Measurements from ENCODE around the gene BMI1.

The BMI1 gene

GRCh38 chr10:22319980-22320558 is 830 bp upstream of the BMI1 start:
- peak; percentile 24 for DNase-seq (ENCODE audit: low read depth)

GRCh38 chr10:22321156-22321923 is 441 bp downstream of the BMI1 start:
- DNase-seq (ENCODE audit: low read depth), result peak; percentile 67

DNA sequence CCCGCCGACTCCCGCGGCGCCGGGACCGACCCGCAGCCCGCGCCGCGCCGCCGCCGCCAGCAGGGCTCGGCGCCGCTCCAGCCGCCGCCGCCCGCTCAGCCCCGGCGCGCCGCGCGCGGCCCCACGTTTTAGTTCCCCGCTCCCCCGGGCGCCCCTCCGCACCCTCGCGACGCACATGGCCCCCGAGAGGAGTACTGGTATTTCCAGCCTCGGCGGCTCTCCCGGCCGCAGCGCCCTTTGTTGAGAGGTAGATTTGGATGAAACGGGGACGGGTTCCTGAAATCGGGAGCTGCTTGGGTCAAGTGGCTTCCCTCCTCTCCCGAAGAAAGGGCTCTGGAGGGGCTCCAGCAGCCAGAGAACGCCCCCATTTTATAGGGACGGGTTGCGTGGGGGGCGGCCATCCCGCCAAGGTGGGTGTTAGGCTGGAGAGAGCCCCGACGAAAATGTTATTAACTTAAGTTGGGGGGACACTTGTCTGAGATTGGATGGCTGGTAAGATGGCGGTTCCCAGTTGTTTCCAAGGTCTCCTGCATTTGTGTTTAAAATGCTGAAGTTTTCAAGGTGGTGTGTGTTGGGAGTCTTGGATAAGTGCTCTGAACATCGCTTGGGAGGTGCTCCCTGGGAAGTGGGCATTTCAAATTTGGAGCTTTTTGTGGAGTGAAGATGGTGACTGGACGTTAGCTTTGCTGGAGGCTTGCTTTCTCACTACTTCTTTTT is 1.2 kb downstream of the BMI1 start:
- no peak for DNase-seq (ENCODE audit: low read depth)

GRCh38 chr10:22322641-22323160 is 1.8 kb downstream of the BMI1 start:
- no peak for DNase-seq (ENCODE audit: low read depth)

GRCh38 chr10:22323538-22324305 is 2.8 kb downstream of the BMI1 start:
- DNase-seq (ENCODE audit: low read depth), result no peak

- no peak for DNase-seq (ENCODE audit: low read depth)
Observed at GRCh38 chr10:22324413-22324812, 3.5 kb downstream of the BMI1 start.

DNA sequence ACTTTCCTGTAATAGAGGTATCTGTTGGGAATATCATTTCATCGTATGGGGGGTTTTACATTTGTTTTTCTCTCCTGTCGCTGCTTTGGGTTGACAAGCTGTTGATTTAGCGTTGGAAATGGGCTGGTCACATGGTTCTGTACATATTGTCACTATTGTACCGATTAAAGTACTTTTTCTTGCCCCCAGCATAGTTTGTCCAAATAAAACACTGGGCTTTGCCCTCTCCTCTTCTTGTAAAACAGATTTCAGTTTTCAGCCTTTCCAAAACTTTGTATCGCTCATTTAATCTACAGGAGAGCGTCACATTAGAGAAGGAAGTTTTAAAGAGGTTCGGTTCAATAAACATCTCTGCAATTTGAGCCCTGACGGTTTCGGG is 4.0 kb downstream of the BMI1 start:
- DNase-seq (ENCODE audit: low read depth), result no peak

- DNase-seq (ENCODE audit: low read depth), result peak; percentile 53
Observed at GRCh38 chr10:22325272-22326144, 4.6 kb downstream of the BMI1 start.

- no peak for DNase-seq (ENCODE audit: low read depth)
Observed at GRCh38 chr10:22326145-22326702, 5.3 kb downstream of the BMI1 start.

- DNase-seq (ENCODE audit: low read depth), result no peak
Observed at GRCh38 chr10:22329150-22329549, 8.3 kb downstream of the BMI1 start.

GRCh38 chr10:22332116-22332692 is 11.3 kb downstream of the BMI1 start:
- DNase-seq (ENCODE audit: low read depth), result no peak

DNA sequence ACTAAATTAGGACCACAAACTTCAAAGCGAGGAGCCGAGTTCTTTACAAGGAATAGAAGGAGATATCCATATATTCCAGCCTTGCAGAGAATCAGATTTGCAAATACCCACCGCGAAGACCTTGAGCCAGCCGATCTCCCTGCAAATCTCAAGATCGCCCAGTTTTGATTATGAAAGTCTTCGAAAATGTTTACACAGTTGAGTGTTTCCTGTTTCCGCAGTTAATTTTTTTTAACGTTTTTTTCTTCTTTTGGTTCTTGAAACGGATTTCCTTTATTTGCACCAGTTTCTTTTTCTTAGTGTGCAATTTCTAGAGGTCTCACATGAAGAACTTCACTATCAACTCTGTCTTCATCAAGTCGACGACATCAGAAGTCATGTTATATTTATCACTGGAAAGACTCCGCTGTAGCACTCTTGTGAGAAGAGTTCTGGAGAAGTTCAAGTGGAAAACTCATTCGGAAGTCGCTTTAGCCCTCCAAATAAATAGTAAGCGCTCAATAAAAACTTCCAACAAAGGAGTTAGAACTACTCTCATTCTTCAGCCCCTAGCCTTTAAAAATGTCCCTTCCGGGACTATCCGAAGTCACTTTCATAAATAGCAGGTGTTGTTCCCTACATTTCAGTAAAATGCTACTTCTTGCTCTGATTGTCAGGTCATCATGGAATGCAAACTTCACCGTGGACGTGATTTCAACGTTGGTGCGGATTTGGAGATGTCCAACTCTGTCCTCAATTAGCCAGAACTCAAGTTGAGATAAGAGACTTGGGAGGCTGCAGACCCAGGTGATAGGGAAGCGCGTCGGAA is 12.5 kb downstream of the BMI1 start:
- DNase-seq (ENCODE audit: low read depth), result no peak

DNA sequence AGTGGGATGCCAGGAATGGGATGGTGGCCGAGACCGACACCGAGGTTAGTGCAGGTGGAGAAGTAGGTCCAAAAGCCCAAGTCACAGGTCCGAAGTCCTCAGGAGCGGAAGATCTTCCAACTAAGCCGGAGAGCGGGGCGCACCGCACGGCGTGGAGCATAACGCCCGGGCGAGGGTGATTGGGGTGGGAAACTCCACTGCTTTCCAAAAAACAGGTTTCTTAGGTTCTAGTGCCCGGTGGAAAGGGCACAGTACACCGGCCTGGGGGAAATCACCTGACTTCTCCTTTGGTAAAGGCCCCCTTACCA is 13.0 kb downstream of the BMI1 start:
- DNase-seq (ENCODE audit: low read depth), result no peak

- no peak for DNase-seq (ENCODE audit: low read depth)
Observed at GRCh38 chr10:22334414-22335172, 13.7 kb downstream of the BMI1 start.

DNA sequence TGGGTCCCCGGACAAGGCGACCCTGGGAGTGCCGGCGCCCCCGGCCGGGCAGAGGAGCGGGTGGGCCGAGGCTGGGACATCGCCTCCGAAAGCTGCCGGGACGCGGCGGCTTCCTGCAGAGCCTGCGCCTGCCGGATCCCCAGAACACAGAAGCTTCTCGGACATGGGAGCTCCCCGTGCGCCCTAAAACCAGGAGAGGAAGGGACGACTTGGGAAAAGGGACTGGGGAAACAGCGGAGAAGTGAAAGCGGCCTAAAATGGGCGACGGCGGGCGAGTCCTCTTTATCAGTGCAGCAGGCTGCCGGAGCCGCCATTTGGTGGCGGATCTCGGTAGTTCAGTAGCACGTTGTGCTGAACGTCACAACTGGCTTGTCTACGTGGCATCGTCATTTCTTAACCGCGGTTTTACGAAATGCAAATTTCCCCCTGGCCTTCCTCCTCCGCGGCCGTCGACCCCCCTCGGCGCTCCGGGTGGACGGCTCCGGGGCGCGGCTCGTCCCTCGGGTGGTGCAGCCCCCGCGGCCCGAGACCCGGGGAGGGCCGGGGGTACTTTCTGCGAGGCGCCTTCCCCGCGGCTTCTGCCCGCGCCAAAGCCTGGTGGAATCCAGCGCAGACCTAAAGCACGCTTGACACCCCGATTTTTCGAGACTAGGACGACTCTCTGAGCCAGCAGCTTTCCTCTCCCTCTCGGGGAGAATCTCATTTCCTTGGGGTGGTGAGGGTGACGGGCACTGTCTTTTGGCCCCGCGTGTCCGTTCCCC is 14.5 kb downstream of the BMI1 start:
- DNase-seq (ENCODE audit: low read depth), result no peak

GRCh38 chr10:22338185-22338900 is 17.4 kb downstream of the BMI1 start:
- DNase-seq (ENCODE audit: low read depth), result no peak

DNA sequence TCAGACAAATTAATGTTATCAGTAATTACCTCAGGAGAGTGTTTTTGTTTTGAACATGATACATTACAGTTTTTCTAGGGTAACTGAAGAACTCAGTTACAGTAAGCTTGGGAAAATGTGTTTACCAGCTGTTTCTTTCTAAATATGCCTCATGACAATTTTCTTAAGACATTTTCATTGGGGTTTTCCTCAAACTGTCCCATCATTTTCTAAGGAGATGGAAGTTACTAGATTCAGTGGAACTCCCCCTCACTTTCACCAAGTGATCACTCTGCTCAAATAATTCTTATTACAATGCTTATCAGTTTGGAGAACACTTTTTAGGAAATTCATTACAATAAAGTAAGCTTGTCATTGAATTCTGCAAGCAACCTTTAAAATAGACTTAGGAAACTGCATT is 18.0 kb downstream of the BMI1 start:
- DNase-seq (ENCODE audit: low read depth), result no peak
